HG03439 (cell line): ENCODE data around the gene ITPR2.
"Not testable (repeated sequence)": the region's sequence is repeated elsewhere in the genome, so short reads cannot be mapped to it uniquely, and the experiment has no call there.

Experiments used
- ATAC-seq: cut with Tn5 transposase; IDR thresholded peaks from one replicate; pipeline ENCODE4 v1.9.1; 2021; ENCODE audit warnings: mild to moderate bottlenecking, moderate library complexity; ENCODE audit not compliant: unreplicated experiment

Gene ITPR2

GRCh38 chr12:26851031-26851809, 18.2 kb upstream of the ITPR2 start:
- no peak for ATAC-seq

- ATAC-seq, result no peak
These were observed 15.3 kb upstream of the ITPR2 start for GRCh38 chr12:26848156-26848825.

- ATAC-seq, result no peak
These were observed 14.4 kb upstream of the ITPR2 start for GRCh38 chr12:26847431-26847830.

- ATAC-seq, result no peak
These were observed 13.4 kb upstream of the ITPR2 start for GRCh38 chr12:26846416-26846815.

GRCh38 chr12:26845984-26846383, 13.0 kb upstream of the ITPR2 start:
- ATAC-seq, result no peak

GRCh38 chr12:26845057-26845666, 12.2 kb upstream of the ITPR2 start:
- no peak for ATAC-seq

GRCh38 chr12:26843311-26843710, 10.3 kb upstream of the ITPR2 start:
- no peak for ATAC-seq

- ATAC-seq, result no peak
These were observed 8.1 kb upstream of the ITPR2 start for GRCh38 chr12:26841085-26841484.

- ATAC-seq, result no peak
These were observed 6.5 kb upstream of the ITPR2 start for GRCh38 chr12:26839512-26839911.

- ATAC-seq, result no peak
These were observed 6.0 kb upstream of the ITPR2 start for GRCh38 chr12:26838888-26839416.

- no peak for ATAC-seq
These were observed 3.2 kb upstream of the ITPR2 start for GRCh38 chr12:26836201-26836600.

- ATAC-seq, result not testable (repeated sequence)
These were observed 1.6 kb upstream of the ITPR2 start for GRCh38 chr12:26834503-26835060.

- peak; percentile 27 for ATAC-seq
These were observed 923 bp upstream of the ITPR2 start for GRCh38 chr12:26833743-26834490.

- ATAC-seq, result peak; percentile 45
These were observed 808 bp downstream of the ITPR2 start for GRCh38 chr12:26831951-26832821.

- no peak for ATAC-seq
These were observed 2.0 kb downstream of the ITPR2 start for GRCh38 chr12:26830783-26831551.

GRCh38 chr12:26830363-26830762, 2.6 kb downstream of the ITPR2 start:
- ATAC-seq, result no peak

- ATAC-seq, result no peak
These were observed 4.5 kb downstream of the ITPR2 start for GRCh38 chr12:26828280-26829073.

GRCh38 chr12:26826437-26826836, 6.6 kb downstream of the ITPR2 start:
- no peak for ATAC-seq
